NCI-H748 (cell line): ENCODE measurements around the gene CHST7.
A peak's percentile ranks its signal among the peaks of the same experiment; 100 is the strongest.

Experiments
- DNase-seq: peaks from one replicate; lab custom pipeline; 2025; ENCODE audit not compliant: unreplicated experiment; lab: John Stamatoyannopoulos, UW

Gene CHST7

GRCh38 chrX:46572340-46572936 is 1.1 kb upstream of the CHST7 start:
- DNase-seq = peak; percentile 4

DNA sequence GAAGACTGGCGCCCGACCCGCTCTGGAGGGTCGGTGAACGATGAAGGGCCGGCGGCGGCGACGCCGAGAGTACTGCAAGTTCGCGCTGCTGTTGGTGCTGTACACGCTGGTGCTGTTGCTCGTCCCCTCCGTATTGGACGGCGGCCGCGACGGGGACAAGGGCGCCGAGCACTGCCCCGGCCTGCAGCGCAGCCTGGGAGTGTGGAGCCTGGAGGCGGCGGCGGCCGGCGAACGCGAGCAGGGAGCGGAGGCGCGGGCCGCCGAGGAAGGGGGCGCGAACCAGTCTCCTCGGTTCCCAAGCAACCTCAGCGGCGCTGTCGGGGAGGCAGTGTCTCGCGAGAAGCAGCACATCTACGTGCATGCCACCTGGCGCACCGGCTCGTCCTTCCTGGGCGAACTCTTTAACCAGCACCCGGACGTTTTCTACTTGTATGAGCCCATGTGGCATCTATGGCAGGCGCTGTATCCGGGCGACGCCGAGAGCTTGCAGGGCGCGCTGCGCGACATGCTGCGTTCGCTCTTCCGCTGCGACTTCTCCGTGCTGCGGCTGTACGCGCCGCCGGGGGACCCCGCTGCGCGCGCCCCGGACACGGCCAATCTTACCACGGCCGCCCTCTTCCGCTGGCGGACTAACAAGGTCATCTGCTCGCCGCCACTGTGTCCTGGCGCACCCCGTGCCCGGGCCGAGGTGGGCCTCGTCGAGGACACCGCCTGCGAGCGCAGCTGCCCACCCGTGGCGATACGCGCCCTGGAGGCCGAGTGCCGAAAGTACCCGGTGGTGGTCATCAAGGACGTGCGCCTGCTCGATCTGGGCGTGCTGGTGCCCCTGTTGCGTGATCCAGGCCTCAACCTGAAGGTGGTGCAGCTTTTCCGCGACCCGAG is 568 bp downstream of the CHST7 start:
- peak; percentile 85 for DNase-seq

GRCh38 chrX:46574774-46575381 is 1.3 kb downstream of the CHST7 start:
- peak; percentile 84 for DNase-seq

- no peak for DNase-seq
Measured at GRCh38 chrX:46575586-46575985, 2.0 kb downstream of the CHST7 start.

GRCh38 chrX:46575991-46576392 is 2.4 kb downstream of the CHST7 start:
- peak; percentile 24 for DNase-seq

GRCh38 chrX:46576458-46576857 is 2.9 kb downstream of the CHST7 start:
- DNase-seq = no peak

GRCh38 chrX:46577221-46578005 is 3.8 kb downstream of the CHST7 start:
- DNase-seq = no peak

DNA sequence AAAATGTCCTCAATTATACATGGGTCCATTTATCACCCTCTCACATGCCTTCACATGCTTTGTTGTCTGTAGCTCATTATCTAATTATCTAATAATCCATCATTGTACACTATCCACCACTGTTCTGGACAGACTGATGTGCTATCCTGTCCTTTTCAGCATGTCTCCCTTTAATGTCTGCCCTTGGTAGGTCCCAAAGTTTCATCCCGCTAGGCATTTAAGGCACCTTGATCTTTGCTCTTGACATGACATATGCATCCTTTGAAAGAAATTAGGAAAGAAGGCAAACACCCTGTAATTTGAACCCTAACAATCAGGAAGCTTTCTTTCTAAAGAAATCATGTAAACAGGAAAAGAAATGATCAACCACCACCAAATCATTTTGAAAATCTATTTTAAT is 5.7 kb downstream of the CHST7 start:
- no peak for DNase-seq

DNA sequence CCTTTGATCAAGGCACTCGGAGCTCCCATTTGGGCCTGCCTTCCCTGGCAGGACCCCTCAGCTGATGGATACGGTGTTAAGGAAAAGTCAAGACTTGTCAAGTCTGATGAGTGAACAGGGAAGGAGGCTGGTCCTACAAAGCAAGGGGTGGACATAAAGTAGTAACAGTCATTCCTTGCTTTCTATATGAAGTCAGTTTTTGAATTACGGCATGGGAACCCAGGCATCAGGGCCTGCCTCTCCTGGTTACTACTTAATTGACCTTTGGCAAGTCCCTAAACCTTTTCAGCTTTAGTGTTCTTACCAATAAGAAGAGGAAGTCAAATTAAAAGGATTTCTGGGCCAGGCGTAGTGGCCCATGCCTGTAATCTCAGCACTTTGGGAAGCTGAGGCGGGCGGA is 7.0 kb downstream of the CHST7 start:
- DNase-seq = no peak

DNA sequence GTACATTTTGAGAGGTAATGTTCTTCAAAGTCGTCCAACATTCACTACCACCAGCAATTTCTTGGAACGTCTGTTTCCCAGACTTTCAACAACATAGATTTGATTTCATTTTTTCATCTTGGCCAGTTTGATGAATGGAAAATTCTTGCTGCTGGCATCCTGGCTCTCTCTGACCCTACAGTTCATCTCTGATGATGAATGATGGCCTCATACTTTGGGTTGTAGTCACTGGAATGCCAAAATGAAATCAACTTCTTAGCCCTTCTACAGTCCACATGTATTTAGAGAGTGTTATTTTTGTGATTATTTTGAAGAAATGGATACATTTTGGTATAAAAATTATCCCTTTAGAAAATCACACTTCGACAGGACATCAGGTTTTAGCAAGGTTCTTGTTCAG is 8.8 kb downstream of the CHST7 start:
- DNase-seq = no peak

GRCh38 chrX:46582966-46583365 is 9.4 kb downstream of the CHST7 start:
- no peak for DNase-seq

DNA sequence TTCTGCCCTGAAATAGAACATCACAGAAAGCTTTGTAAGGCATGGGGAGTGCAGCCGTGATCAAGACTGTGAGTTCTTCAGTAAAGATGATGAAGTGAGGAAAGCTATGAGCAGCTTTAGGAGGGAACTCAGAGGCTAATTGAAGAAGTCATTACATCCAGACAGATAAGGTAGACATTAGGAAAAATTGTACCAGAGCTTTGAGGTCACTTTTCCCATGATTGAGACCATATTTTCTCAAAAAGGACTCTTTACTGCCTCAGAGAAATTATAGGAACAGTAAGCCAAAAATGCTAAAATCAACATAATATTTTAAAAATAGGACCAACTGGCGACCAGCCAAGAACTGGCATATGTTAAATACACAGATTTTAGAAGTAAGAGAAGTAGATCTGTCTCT is 11.2 kb downstream of the CHST7 start:
- no peak for DNase-seq

- DNase-seq = no peak
Measured at GRCh38 chrX:46587158-46587557, 13.6 kb downstream of the CHST7 start.

GRCh38 chrX:46587753-46588171 is 14.2 kb downstream of the CHST7 start:
- no peak for DNase-seq

GRCh38 chrX:46588263-46588662 is 14.7 kb downstream of the CHST7 start:
- no peak for DNase-seq

DNA sequence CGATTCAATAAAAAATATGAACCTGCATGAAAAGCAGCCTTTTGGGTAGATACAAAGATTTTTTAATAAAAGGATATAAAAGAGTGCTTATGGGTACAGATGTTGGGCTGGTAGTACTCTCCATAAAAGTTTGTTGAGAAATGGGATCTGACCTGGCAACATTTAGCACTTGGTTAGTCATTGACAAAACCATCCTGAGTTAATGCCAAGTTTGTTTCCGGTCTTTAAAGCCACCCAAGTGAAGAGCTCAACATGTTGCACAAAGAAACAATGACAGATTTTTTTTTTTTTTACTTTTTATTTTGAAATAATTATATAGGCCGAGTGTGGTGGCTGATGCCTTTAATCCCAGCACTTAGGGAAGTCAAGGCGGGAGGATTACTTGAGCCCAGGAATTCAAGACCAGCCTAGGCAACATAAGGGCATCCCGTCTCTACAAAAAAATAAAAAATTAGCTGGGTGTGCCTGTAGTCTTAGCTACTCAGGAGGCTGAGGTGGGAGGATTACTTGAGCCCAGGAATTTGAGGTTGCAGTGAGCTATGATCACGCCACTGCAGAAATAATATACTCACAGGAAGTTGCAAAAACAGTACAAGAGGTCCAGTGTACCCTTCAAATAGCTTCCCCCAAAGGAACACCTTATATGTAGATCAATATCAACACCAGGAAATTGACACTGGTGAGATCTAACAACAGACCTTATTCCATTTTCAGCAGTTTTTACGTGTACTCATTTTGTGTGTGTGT is 16.6 kb downstream of the CHST7 start:
- DNase-seq = no peak

GRCh38 chrX:46595084-46595483 is 21.5 kb downstream of the CHST7 start:
- DNase-seq = no peak

DNA sequence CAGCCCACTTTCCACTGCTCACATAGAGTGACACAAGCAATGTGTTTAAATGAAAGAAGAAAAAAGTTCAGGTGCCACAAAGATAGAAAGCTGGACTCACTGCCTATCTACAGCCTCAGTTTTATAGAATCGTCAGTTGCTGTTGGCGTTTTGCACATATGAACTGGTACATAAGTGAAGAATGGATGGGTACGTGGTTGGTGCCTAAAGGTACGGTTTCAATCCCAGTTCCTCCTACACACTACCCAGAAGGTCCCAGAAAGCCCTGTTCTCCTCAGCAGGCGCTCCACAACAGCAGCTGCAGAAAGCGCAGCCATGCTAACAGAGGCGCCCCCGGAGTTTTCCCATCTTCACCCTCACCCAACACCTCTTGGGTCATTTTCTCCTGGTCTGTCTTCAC is 23.6 kb downstream of the CHST7 start:
- DNase-seq = no peak

DNA sequence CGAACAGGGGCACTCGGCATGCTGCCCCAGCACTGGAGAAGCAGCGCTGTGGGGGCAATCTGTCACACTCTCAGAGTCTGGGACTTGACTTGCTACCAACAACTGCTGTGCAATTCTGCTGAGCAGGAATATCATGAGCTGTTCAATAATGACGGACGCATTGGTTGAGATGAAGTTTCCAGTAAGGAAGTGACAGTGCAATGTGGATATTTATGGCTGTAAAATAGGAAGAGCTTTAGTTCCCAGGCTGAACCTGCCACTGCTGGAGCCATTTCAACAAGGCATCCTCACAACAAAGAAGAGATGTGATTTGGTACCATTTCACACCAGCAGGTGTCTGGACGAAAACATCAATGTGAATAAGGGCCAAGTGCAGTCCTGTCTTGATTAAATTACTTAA is 24.2 kb downstream of the CHST7 start:
- no peak for DNase-seq

- no peak for DNase-seq
Measured at GRCh38 chrX:46599051-46599560, 25.5 kb downstream of the CHST7 start.
